GM21737 (cell line): ENCODE measurements around the gene PSMC3IP.
"Not testable (repeated sequence)": the region's sequence is repeated elsewhere in the genome, so short reads cannot be mapped to it uniquely, and the experiment has no call there.

Experiments
- ATAC-seq: cut with Tn5 transposase; IDR thresholded peaks from one replicate; pipeline ENCODE4 v1.9.1; 2021; ENCODE audit warnings: mild to moderate bottlenecking, moderate library complexity; ENCODE audit not compliant: unreplicated experiment

PSMC3IP gene

GRCh38 chr17:42577532-42578281 is at the start of gene PSMC3IP:
Gene PSMC3IP, minus strand, starts transcription at chr17:42577729. Its CDS starts 43 bp downstream, at chr17:42577686.
- peak; percentile 59 for ATAC-seq

GRCh38 chr17:42623732-42624596 is 46.4 kb upstream of the PSMC3IP start:
- ATAC-seq = no peak

GRCh38 chr17:42623271-42623670 is 45.7 kb upstream of the PSMC3IP start:
- ATAC-seq = no peak

- ATAC-seq = not testable (repeated sequence)
Measured at GRCh38 chr17:42621987-42622386, 44.5 kb upstream of the PSMC3IP start.

GRCh38 chr17:42618442-42619150 is 41.1 kb upstream of the PSMC3IP start:
- ATAC-seq = peak; percentile 63

- ATAC-seq = peak; percentile 29
Measured at GRCh38 chr17:42617956-42618431, 40.5 kb upstream of the PSMC3IP start.

- no peak for ATAC-seq
Measured at GRCh38 chr17:42613699-42614295, 36.3 kb upstream of the PSMC3IP start.

- ATAC-seq = no peak
Measured at GRCh38 chr17:42612013-42612412, 34.5 kb upstream of the PSMC3IP start.

- not testable (repeated sequence) for ATAC-seq
Measured at GRCh38 chr17:42609814-42610801, 32.6 kb upstream of the PSMC3IP start.

- peak; percentile 74 for ATAC-seq
Measured at GRCh38 chr17:42609182-42609813, 31.8 kb upstream of the PSMC3IP start, which contains the start of the genes RETREG3 and TUBG1. Gene RETREG3, minus strand, starts transcription at chr17:42609374. Its CDS starts 50 bp downstream, at chr17:42609324. Gene TUBG1, plus strand, starts transcription at chr17:42609683. Its CDS starts 55 bp downstream, at chr17:42609738.

- ATAC-seq = peak; percentile 34
Measured at GRCh38 chr17:42608305-42609181, 31.0 kb upstream of the PSMC3IP start.

GRCh38 chr17:42607769-42608168 is 30.2 kb upstream of the PSMC3IP start:
- ATAC-seq = no peak

- no peak for ATAC-seq
Measured at GRCh38 chr17:42603318-42603717, 25.8 kb upstream of the PSMC3IP start.

- ATAC-seq = no peak
Measured at GRCh38 chr17:42598905-42599304, 21.4 kb upstream of the PSMC3IP start.

GRCh38 chr17:42596386-42596785 is 18.9 kb upstream of the PSMC3IP start:
- ATAC-seq = no peak

- ATAC-seq = no peak
Measured at GRCh38 chr17:42591411-42591810, 13.9 kb upstream of the PSMC3IP start.

- ATAC-seq = no peak
Measured at GRCh38 chr17:42590886-42591285, 13.4 kb upstream of the PSMC3IP start.
